CD14-positive monocyte (primary cell): ENCODE results near the gene GRAMD2B. TPM values are rescaled to one million over a fixed set of nuclear protein-coding genes. Genes with fewer than 3 reads are reported as not detected.

Experiments used
- DNase-seq, 3 donors: peaks; one replicate each; pipeline ENCODE4 v3.0.0-alpha.2; 2011 to 2022
- H2AFZ ChIP-seq: 2 replicates; pipeline ENCODE4 v1.6.0; 2012; ENCODE audit warnings: mild to moderate bottlenecking, low read depth, low read length, inconsistent platforms; ENCODE audit not compliant: insufficient read depth, poor library complexity, severe bottlenecking
- H3K27ac ChIP-seq, 2 donors: 1 replicate in 1 of 2; 2 replicates in 1 of 2; pipeline ENCODE4 v1.5.1; 2012 to 2013; ENCODE audit warnings: low read length in 2 of 2, control low read depth in 1 of 2, inconsistent platforms in 1 of 2, low read depth in 1 of 2, mild to moderate bottlenecking in 1 of 2
- H3K27me3 ChIP-seq, 2 donors: one replicate each; pipeline versions ENCODE4 v1.6.0 to v1.6.1; 2011 to 2013; ENCODE audit warnings: low read length in 2 of 2; ENCODE audit not compliant: control insufficient read depth in 2 of 2, insufficient read depth in 2 of 2
- H3K36me3 ChIP-seq, 2 donors: replicated peaks in 1 of 2; 1 replicate in 1 of 2; 2 replicates in 1 of 2; pipeline versions ENCODE4 v1.5.1 to v1.6.1; 2012 to 2013; ENCODE audit warnings: low read length in 2 of 2, control low read depth in 1 of 2, inconsistent platforms in 1 of 2, mild to moderate bottlenecking in 1 of 2; ENCODE audit not compliant: insufficient read depth in 2 of 2, control insufficient read depth in 1 of 2
- H3K4me1 ChIP-seq, 2 donors: 1 replicate in 1 of 2; 2 replicates in 1 of 2; pipeline versions ENCODE4 v1.5.1 to v1.6.1; 2012 to 2013; ENCODE audit warnings: low read length in 2 of 2, control low read depth in 1 of 2, inconsistent platforms in 1 of 2, mild to moderate bottlenecking in 1 of 2, moderate library complexity in 1 of 2; ENCODE audit not compliant: insufficient read depth in 2 of 2, control insufficient read depth in 1 of 2
- H3K4me2 ChIP-seq: replicated peaks from 2 replicates; pipeline ENCODE3; 2012; ENCODE audit warnings: low read length, moderate library complexity, mild to moderate bottlenecking; ENCODE audit not compliant: poor library complexity, severe bottlenecking; ENCODE audit errors: extremely low read depth
- H3K4me3 ChIP-seq, 3 experiments: fragments of 200-600 bp in 1 of 3; sonication (generic) in 1 of 3; replicated peaks in 1 of 3; 1 replicate in 2 of 3; 2 replicates in 1 of 3; pipeline ENCODE4 v1.5.1; 2011 to 2013; ENCODE audit warnings: low read length in 3 of 3, mild to moderate bottlenecking in 3 of 3, control low read depth in 2 of 3, low read depth in 2 of 3, inconsistent platforms in 1 of 3, moderate library complexity in 1 of 3
- H3K79me2 ChIP-seq: 2 replicates; pipeline ENCODE4 v1.6.0; 2012; ENCODE audit warnings: mild to moderate bottlenecking, control low read depth, inconsistent platforms, low read length, moderate library complexity; ENCODE audit not compliant: insufficient read depth
- H3K9ac ChIP-seq: 2 replicates; pipeline ENCODE4 v1.6.0; 2017; ENCODE audit warnings: low read length, mild to moderate bottlenecking; ENCODE audit not compliant: insufficient read depth, poor library complexity, severe bottlenecking
- H3K9me3 ChIP-seq, 2 donors: replicated peaks in 1 of 2; 1 replicate in 1 of 2; 2 replicates in 1 of 2; pipeline versions ENCODE4 v1.5.1 to v1.6.1; 2012 to 2013; ENCODE audit warnings: low read length in 2 of 2, control low read depth in 1 of 2; ENCODE audit not compliant: control insufficient read depth in 1 of 2, insufficient read depth in 1 of 2
- H4K20me1 ChIP-seq: 2 replicates; pipeline ENCODE4 v1.6.0; 2012; ENCODE audit warnings: mild to moderate bottlenecking, low read length, control low read depth, moderate library complexity; ENCODE audit not compliant: insufficient read depth
- H3K27ac Mint-ChIP-seq, 7 donors: one replicate each; pipeline ENCODE4 v1.8.0; 2020; ENCODE audit warnings: mild to moderate bottlenecking in 7 of 7, mixed read lengths in 7 of 7, moderate library complexity in 6 of 7, inconsistent platforms in 2 of 7
- H3K27me3 Mint-ChIP-seq, 3 donors: one replicate each; pipeline ENCODE4 v1.8.0; 2021 to 2022; ENCODE audit warnings: low read depth in 3 of 3, mild to moderate bottlenecking in 3 of 3, mixed read lengths in 3 of 3, moderate library complexity in 3 of 3, inconsistent platforms in 1 of 3
- H3K36me3 Mint-ChIP-seq, 2 donors: one replicate each; pipeline ENCODE4 v1.8.0; 2020; ENCODE audit warnings: mixed read lengths in 2 of 2, inconsistent platforms in 1 of 2, mild to moderate bottlenecking in 1 of 2
- H3K4me1 Mint-ChIP-seq: one replicate; pipeline ENCODE4 v1.8.0; 2020; ENCODE audit warnings: mild to moderate bottlenecking, mixed read lengths
- H3K4me3 Mint-ChIP-seq, 2 donors: one replicate each; pipeline ENCODE4 v1.8.0; 2020; ENCODE audit warnings: mild to moderate bottlenecking in 2 of 2, mixed read lengths in 2 of 2, moderate library complexity in 1 of 2
- H3K9me3 Mint-ChIP-seq, 7 donors: one replicate each; pipeline ENCODE4 v1.8.0; 2020 to 2022; ENCODE audit warnings: mixed read lengths in 7 of 7, mild to moderate bottlenecking in 6 of 7, moderate library complexity in 6 of 7, inconsistent platforms in 2 of 7
- CTCF ChIP-seq: fragments of 200-600 bp; IDR thresholded peaks from one replicate; pipeline ENCODE4 v1.8.0; 2022; ENCODE audit warnings: antibody characterized with exemption, mild to moderate bottlenecking
- WGBS: methylation state at CpG from one replicate; pipeline ENCODE4 v1.1.5; 2013; ENCODE audit warnings: missing lambda C conversion rate; ENCODE audit not compliant: insufficient coverage; 5-methylcytosine and 5-hydroxymethylcytosine counted together
- intact Hi-C, 2 donors: fragments of 100-400 bp; cut with micrococcal nuclease; formaldehyde crosslinking; loops; one replicate each; pipeline versions ENCODE4 v1.15.0 to v1.15.1; 2023
- polyA plus RNA-seq, 3 donors: library from polyadenylated mRNA; depleted of rRNA in 1 of 3; unstranded in 2 of 3; stranded (reverse) in 1 of 3; fragments of 300-500 nt in 2 of 3; fragments of >200 nt in 1 of 3; fragmentation: Illumina TruSeq in 2 of 3; gene quantifications; 1 replicate in 2 of 3; 2 replicates in 1 of 3; pipeline ENCODE4 v1.2.3, GENCODE V29; 2012 to 2021

The GRAMD2B gene
- polyA plus RNA-seq, 3 donors: 0.79 to 1.2 (median 1.1) TPM

- DNase-seq: no peak
- Mint-ChIP-seq H3K4me3 (no peak overlapping the region), H3K36me3 (no peaks in the 10 kb centered on the region), H3K9me3 (no peaks in the 10 kb centered on the region), H3K4me1 (peaks cover 10% of the 10 kb centered on the region), H3K27me3 (peaks cover 0 to 3% (median 0%) of the 10 kb centered on the region in 3 donors), H3K27ac (no peak overlapping the region)
- no peaks in the 10 kb centered on the region for H4K20me1 ChIP-seq
- TF ChIP-seq CTCF: no peak
- no peak overlapping the region for H3K27ac ChIP-seq
- H2AFZ ChIP-seq: no peak overlapping the region
- H3K36me3 ChIP-seq: no peaks in the 10 kb centered on the region
- H3K27me3 ChIP-seq: no peaks in the 10 kb centered on the region
- H3K4me2 ChIP-seq: no peak overlapping the region
- no peaks in the 10 kb centered on the region for H3K4me1 ChIP-seq
- H3K4me3 ChIP-seq: no peak overlapping the region
- H3K9me3 ChIP-seq: no peaks in the 10 kb centered on the region
- no peak overlapping the region for H3K9ac ChIP-seq
- H3K79me2 ChIP-seq: no peaks in the 10 kb centered on the region
- intact Hi-C loops: no loop called here
These were observed 32.1 kb downstream of the GRAMD2B start for GRCh38 chr5:126455264-126455663.

GRCh38 chr5:126455728-126456127 is 32.5 kb downstream of the GRAMD2B start:
- Mint-ChIP-seq H3K27ac (no peak overlapping the region), H3K4me3 (no peak overlapping the region), H3K36me3 (no peaks in the 10 kb centered on the region), H3K4me1 (peaks cover 6% of the 10 kb centered on the region), H3K9me3 (no peaks in the 10 kb centered on the region), H3K27me3 (peaks cover 0 to 3% (median 0%) of the 10 kb centered on the region in 3 donors)
- intact Hi-C loops: no loop called here
- Histone ChIP-seq H3K27ac (no peak overlapping the region), H3K9me3 (no peaks in the 10 kb centered on the region), H3K4me1 (no peaks in the 10 kb centered on the region), H3K4me3 (no peak overlapping the region), H3K4me2 (no peak overlapping the region), H2AFZ (no peak overlapping the region), H4K20me1 (no peaks in the 10 kb centered on the region), H3K36me3 (no peaks in the 10 kb centered on the region), H3K79me2 (no peaks in the 10 kb centered on the region), H3K27me3 (no peaks in the 10 kb centered on the region), H3K9ac (no peak overlapping the region)
- DNase-seq: no peak
- WGBS: no CpG with 5 or more reads among the region's 1 CpG
- TF ChIP-seq CTCF: no peak
